Heart left ventricle (tissue), 16 donors: ENCODE measurements around the gene USP7. TPM values are rescaled to one million over a fixed set of nuclear protein-coding genes. Genes with fewer than 3 reads are reported as not detected.

ENCODE experiments used
- ATAC-seq, 4 donors: fragments of 200-7000 bp; cut with Tn5 transposase; one replicate each; pipeline ENCODE4 v1.9.1; 2020 to 2022; ENCODE audit warnings: moderate library complexity in 4 of 4, mild to moderate bottlenecking in 3 of 4, moderate number of reproducible peaks in 1 of 4
- DNase-seq, 5 donors: peaks; one replicate each; pipeline ENCODE4 v3.0.0-alpha.2; 2020
- H3K27ac ChIP-seq, 12 donors: fragments of 200-600 bp; sonication (generic) in 4 of 12; one replicate each; pipeline versions ENCODE4 v1.5.0 to v1.8.0; 2016 to 2022; ENCODE audit warnings: mild to moderate bottlenecking in 2 of 12
- H3K27me3 ChIP-seq, 9 donors: fragments of 200-600 bp; sonication (generic) in 2 of 9; one replicate each; pipeline versions ENCODE4 v1.5.1 to v1.8.0; 2016 to 2022; ENCODE audit warnings: mild to moderate bottlenecking in 3 of 9
- H3K36me3 ChIP-seq, 9 donors: fragments of 200-600 bp; sonication (generic) in 2 of 9; one replicate each; pipeline versions ENCODE4 v1.5.0 to v1.8.0; 2018 to 2022; ENCODE audit warnings: mild to moderate bottlenecking in 2 of 9
- H3K4me1 ChIP-seq, 12 donors: fragments of 200-600 bp; sonication (generic) in 4 of 12; one replicate each; pipeline versions ENCODE4 v1.5.0 to v1.8.0; 2016 to 2022; ENCODE audit warnings: mild to moderate bottlenecking in 3 of 12
- H3K4me3 ChIP-seq, 12 donors: fragments of 200-600 bp; sonication (generic) in 4 of 12; one replicate each; pipeline versions ENCODE4 v1.5.0 to v1.8.0; 2017 to 2022; ENCODE audit warnings: mild to moderate bottlenecking in 9 of 12, moderate library complexity in 4 of 12
- H3K9me3 ChIP-seq, 12 donors: fragments of 200-600 bp; sonication (generic) in 4 of 12; one replicate each; pipeline versions ENCODE4 v1.5.0 to v1.8.0; 2016 to 2022; ENCODE audit warnings: mild to moderate bottlenecking in 1 of 12
- CTCF ChIP-seq, 12 donors: fragments of 200-600 bp; sonication (generic) in 4 of 12; IDR thresholded peaks; one replicate each; pipeline versions ENCODE4 v1.5.0 to v1.8.0; 2018 to 2022; ENCODE audit warnings: antibody characterized with exemption in 12 of 12, mild to moderate bottlenecking in 5 of 12
- POLR2A ChIP-seq, 2 donors: fragments of 450-650 bp; IDR thresholded peaks; one replicate each; pipeline ENCODE4 v1.6.1; 2017; ENCODE audit warnings: antibody characterized with exemption in 2 of 2, mild to moderate bottlenecking in 2 of 2, moderate library complexity in 2 of 2
- WGBS, 4 donors: extraction: QIAGEN DNeasy Blood & Tissue Kit in 2 of 4; methylation state at CpG; one replicate each; pipeline versions ENCODE4 v1.1.5 to v1.1.7; 2013 to 2018; 5-methylcytosine and 5-hydroxymethylcytosine counted together
- intact Hi-C, 10 donors: fragments of 100-400 bp; cut with DNase I; formaldehyde crosslinking; loops; one replicate each; pipeline versions ENCODE4 v1.11.1 to v1.14.2; 2022
- polyA plus RNA-seq, 2 donors: library from polyadenylated mRNA; stranded (reverse); fragments of 200-250 nt; gene quantifications; one replicate each; pipeline ENCODE4 v1.2.3, GENCODE V29; 2013
- total RNA-seq, 9 donors: library from RNA; depleted of rRNA in 2 of 9; stranded (reverse); fragments of >200 nt in 2 of 9; fragmentation: NEBNext Ultra II Directional in 3 of 9; extraction: Animal tissue kit (Norgen Biotek cat#: 25700) in 3 of 9; gene quantifications; one replicate each; pipeline versions ENCODE4 v1.1.0 to v1.2.4, GENCODE V29; 2016 to 2023
- donor health status: ischemic (EF 13 %, LVEDD 7.1; RV severe dilation, severe dysfunction).
- donor health status: healthy with polysubstance abuse.
- donor health status: DM: no; HTN: yes; CAD: no.
- donor health status: DM: no; HTN: no; CAD: no.
- donor health status: ischemic (EF 25% LVEDD 6.9; RV normal size, moderate dysfunction).
- donor health status: ischemic (EF 25% LVEDD 5.7; RV mildly dilated, moderate dysfunction).
- donor health status: healthy.
- donor health status: DM: yes; HTN: yes; CAD: no.
- donor health status: ischemic (EF 35%, LVEDD 5.7; RV mildly dilated, moderate dysfunction).
- donor health status: nonischemic (EF 11% LVEDD 7.7; RV severe dilation, severe dysfunction).
- donor health status: DM: yes; HTN: yes; CAD: no.
- donor health status: PGD.
- donor health status: ischemic (EF 29% LVEDD 5.4; RV normal size, mild dysfunction).
- donor health status: nonischemic (EF 23%, LVEDD 6.1; RV moderate dilation, normal function).

The USP7 gene
- total and polyA plus RNA-seq, 11 donors = 20.3 to 86.5 (median 66.2) TPM

- intact Hi-C loops = no loop called here
- WGBS, 4 donors = 94 to 97% (median 96%) methylated on average over 3 of the region's 3 CpGs
Observed at GRCh38 chr16:8914098-8914497, 49.6 kb downstream of the USP7 start.

GRCh38 chr16:8912793-8913192, 50.9 kb downstream of the USP7 start:
- Histone ChIP-seq H3K36me3 (peaks cover 3 to 100% (median 98%) of the 10 kb centered on the region in 9 donors), H3K27ac (no peak overlapping the region), H3K4me1 (peaks cover 0 to 7% (median 0%) of the 10 kb centered on the region in 12 donors), H3K9me3 (no peaks in the 10 kb centered on the region), H3K4me3 (no peak overlapping the region), H3K27me3 (no peaks in the 10 kb centered on the region)
- intact Hi-C loops = no loop called here
- 88 to 94% (median 90%) methylated on average over 4 of the region's 4 CpGs for WGBS, 4 donors
- DNase-seq (no peak), ATAC-seq (no peak)
- TF ChIP-seq CTCF (IDR thresholded peaks at IDR 0.05) (no peak), POLR2A (IDR thresholded peaks at IDR 0.05) (no peak)

More at GRCh38 chr16:8914098-8914497, 49.6 kb downstream of the USP7 start:
- TF ChIP-seq POLR2A (IDR thresholded peaks at IDR 0.05) (no peak), CTCF (IDR thresholded peaks at IDR 0.05) (no peak)
- Histone ChIP-seq H3K4me3 (no peak overlapping the region), H3K9me3 (no peaks in the 10 kb centered on the region), H3K4me1 (peaks cover 0 to 4% (median 0%) of the 10 kb centered on the region in 12 donors), H3K27ac (no peak overlapping the region), H3K36me3 (peaks cover 3 to 100% (median 98%) of the 10 kb centered on the region in 9 donors), H3K27me3 (no peaks in the 10 kb centered on the region)
- ATAC-seq = no peak
- DNase-seq = no peak

GRCh38 chr16:8910811-8911210, 52.9 kb downstream of the USP7 start:
- Histone ChIP-seq H3K27ac (no peak overlapping the region), H3K36me3 (peaks cover 3 to 100% (median 98%) of the 10 kb centered on the region in 9 donors), H3K4me3 (no peak overlapping the region), H3K4me1 (peaks cover 0 to 7% (median 0%) of the 10 kb centered on the region in 12 donors), H3K27me3 (no peaks in the 10 kb centered on the region), H3K9me3 (no peaks in the 10 kb centered on the region)
- DNase-seq (no peak), ATAC-seq (no peak)
- 93 to 96% (median 95%) methylated on average over 1 of the region's 1 CpG for WGBS, 4 donors
- TF ChIP-seq POLR2A (IDR thresholded peaks at IDR 0.05) = no peak
- TF ChIP-seq CTCF (IDR thresholded peaks at IDR 0.05) = no peak
- intact Hi-C loops = no loop called here

GRCh38 chr16:8908810-8909468, 54.8 kb downstream of the USP7 start:
- Histone ChIP-seq H3K4me1 (peaks cover 0 to 7% (median 0%) of the 10 kb centered on the region in 12 donors), H3K36me3 (peaks cover 3 to 100% (median 98%) of the 10 kb centered on the region in 9 donors), H3K27me3 (no peaks in the 10 kb centered on the region), H3K9me3 (no peaks in the 10 kb centered on the region), H3K27ac (no peak overlapping the region), H3K4me3 (no peak overlapping the region)
- WGBS, 4 donors = 86 to 90% (median 88%) methylated on average over 8 of the region's 8 CpGs
- DNase-seq = no peak
- no peak for ATAC-seq
- TF ChIP-seq POLR2A (IDR thresholded peaks at IDR 0.05) (no peak), CTCF (IDR thresholded peaks at IDR 0.05) (no peak)
- intact Hi-C loops = loop anchor here in 6 of 10 donors (5.0 to 10.0 kb wide), 2 partner anchors 96 to 98 kb away; no protein-coding TSS in a partner anchor
